Fibroblast of pulmonary artery (primary cell): ENCODE measurements around the gene TOPAZ1.

Experiments used
- DNase-seq: peaks from one replicate; pipeline ENCODE4 v3.0.0-alpha.2; 2010; ENCODE audit warnings: low read depth
- H3K4me3 ChIP-seq: replicated peaks from 2 replicates; pipeline ENCODE4 v1.5.1; 2011; ENCODE audit warnings: low read depth, mild to moderate bottlenecking, control low read depth, low read length, moderate library complexity
- CTCF ChIP-seq: IDR thresholded peaks from 2 replicates; pipeline ENCODE4 v1.5.1; 2011; ENCODE audit warnings: mild to moderate bottlenecking, control low read depth, low read length, inconsistent platforms; ENCODE audit errors: missing control alignments

TOPAZ1 gene

GRCh38 chr3:44365952-44366351, 124.3 kb downstream of the TOPAZ1 start:
- no peak overlapping the region for H3K4me3 ChIP-seq
- no peak for DNase-seq
- TF ChIP-seq CTCF = no peak

GRCh38 chr3:44375450-44375849, 133.8 kb downstream of the TOPAZ1 start:
- no peak overlapping the region for H3K4me3 ChIP-seq
- DNase-seq = no peak
- TF ChIP-seq CTCF = no peak
